HCT116 (cell line): ENCODE results near the gene GHDC. TPM values are rescaled to one million over a fixed set of nuclear protein-coding genes. Genes with fewer than 3 reads are reported as not detected.

Experiments
- total RNA-seq: library from RNA; stranded (reverse); gene quantifications from one replicate; pipeline ENCODE4 v1.2.1, GENCODE V29; 2021; ENCODE audit not compliant: unreplicated experiment

GHDC gene
- total RNA-seq, 1 experiment from 2014 or later = 13.2 TPM

Other genes starting within 250 kb of the GHDC start
- 51.2 TPM for gene CNP, start 227.7 kb downstream of the GHDC start, total RNA-seq
- 113 TPM for gene DNAJC7, start 177.1 kb downstream of the GHDC start, total RNA-seq
- 26.4 TPM for gene NKIRAS2, start 174.4 kb downstream of the GHDC start, total RNA-seq
- 2.3 TPM for gene C17orf113, start 143.9 kb downstream of the GHDC start, total RNA-seq
- gene ZNF385C, start 96.0 kb downstream of the GHDC start, total RNA-seq = 1.1 TPM
- gene DHX58, start 81.8 kb downstream of the GHDC start, total RNA-seq = 1.2 TPM
- gene KAT2A, start 73.1 kb downstream of the GHDC start, total RNA-seq = 41.2 TPM
- gene HSPB9, start 71.7 kb downstream of the GHDC start, total RNA-seq = not detected
- gene RAB5C, start 39.5 kb downstream of the GHDC start, total RNA-seq = 115 TPM
- not detected for gene KCNH4, start 13.4 kb downstream of the GHDC start, total RNA-seq
- not detected for gene HCRT, start 9.0 kb downstream of the GHDC start, total RNA-seq
- 7.1 TPM for gene STAT5B, start 81.9 kb upstream of the GHDC start, total RNA-seq
- gene STAT5A, start 94.0 kb upstream of the GHDC start, total RNA-seq = 0.91 TPM
- gene STAT3, start 193.9 kb upstream of the GHDC start, total RNA-seq = 61.0 TPM
- gene CAVIN1, start 228.8 kb upstream of the GHDC start, total RNA-seq = 79.7 TPM